Fibroblast of peridontal ligament (primary cell): ENCODE data around the gene C19orf33.

Experiments used
- DNase-seq: peaks from one replicate; pipeline ENCODE4 v3.0.0-alpha.2; 2010; ENCODE audit errors: extremely low read depth

C19orf33 gene

GRCh38 chr19:38280030-38280921 is 23.8 kb upstream of the C19orf33 start:
- no peak for DNase-seq

DNA sequence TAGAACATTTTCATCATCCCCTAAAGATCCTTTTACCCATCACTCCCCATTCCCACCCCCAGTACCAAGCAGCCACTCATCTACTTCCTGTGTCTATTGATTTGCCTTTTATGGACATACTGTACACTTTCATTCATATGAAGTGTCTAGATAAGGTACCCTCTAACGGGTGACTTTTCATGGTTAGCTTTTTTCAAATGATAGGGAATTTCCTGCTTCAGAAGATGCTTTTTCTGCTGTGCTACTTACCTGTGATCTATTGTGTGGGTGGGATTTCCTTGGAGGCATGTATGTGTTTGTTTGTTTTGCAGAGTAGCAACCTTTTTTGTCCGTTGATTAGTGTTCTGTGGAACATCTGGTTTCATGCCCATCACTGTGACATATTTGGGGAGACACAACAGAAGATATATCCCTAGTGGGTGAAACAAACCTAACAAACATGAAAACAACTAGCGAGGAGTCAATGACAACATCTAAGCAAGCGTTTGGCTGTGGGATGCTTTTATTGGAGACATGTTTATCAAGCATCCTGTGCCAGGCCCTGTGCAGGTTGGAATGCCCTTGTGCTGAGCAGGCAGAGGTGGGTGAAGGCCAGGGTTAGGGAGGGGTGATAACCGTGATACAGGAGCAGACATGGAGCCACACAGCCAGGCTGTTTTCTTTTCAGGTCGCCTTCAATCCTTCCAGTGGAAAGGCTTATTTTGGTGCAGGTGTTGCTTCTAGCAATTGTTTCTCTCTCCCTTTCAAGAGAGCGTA is 22.1 kb upstream of the C19orf33 start:
- no peak for DNase-seq

DNA sequence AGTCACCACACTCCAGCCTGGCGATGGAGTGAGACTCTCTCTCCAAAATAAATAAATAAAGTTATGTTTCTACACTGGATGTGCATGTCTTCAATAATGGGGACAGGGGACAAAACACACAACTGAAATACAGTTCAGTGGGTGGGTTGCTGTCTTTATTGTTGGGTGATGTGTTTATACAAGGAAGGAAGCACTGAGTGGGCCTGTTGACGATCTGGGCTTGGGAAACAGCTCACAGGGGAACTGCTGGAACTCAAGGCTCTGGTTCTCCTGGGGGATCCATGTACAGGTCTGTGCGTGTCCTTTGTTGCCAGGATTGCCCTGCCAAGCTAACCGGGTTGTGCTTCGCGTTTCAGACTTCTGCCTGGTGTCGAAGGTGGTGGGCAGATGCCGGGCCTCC is 20.8 kb upstream of the C19orf33 start:
- DNase-seq: no peak

- no peak for DNase-seq
Observed at GRCh38 chr19:38284422-38284821, 19.6 kb upstream of the C19orf33 start.

DNA sequence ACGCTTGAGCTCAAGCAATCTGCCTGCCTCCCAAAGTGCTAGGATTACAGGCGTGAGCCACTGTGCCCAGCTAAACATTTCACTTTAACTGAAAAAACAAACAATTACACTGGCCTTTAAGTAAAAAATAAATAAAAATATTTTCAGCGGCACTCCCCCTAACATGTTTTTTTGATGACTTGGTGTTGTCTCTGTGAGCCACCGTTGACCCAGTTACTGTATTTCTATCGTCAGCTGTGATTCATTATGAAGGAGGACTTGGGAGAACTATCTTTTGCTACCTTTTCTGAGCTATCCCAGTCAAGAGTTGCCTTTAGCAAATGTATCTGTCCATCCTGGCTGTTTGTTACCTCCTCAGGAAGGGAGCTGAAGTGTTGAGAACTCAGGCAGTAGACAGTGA is 18.5 kb upstream of the C19orf33 start:
- peak; percentile 49 for DNase-seq

DNA sequence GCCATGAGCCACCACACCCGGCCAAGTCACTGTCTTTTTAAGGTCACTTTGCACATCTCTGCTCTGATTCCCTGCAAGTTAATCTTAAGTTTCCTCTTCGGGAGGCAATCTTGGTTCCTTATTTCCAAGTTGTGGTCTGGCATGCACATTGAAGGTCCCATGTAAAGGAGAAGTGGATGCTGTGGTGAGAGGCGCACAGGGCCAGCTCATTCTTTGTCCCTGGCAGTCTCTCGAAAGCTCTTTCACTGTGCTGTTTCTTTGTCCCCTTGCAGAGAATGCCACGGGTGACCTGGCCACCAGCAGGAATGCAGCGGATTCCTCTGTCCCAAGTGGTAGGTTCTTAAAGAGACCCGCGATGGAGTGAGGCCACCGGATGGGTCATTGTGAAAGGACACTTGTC is 16.4 kb upstream of the C19orf33 start:
- no peak for DNase-seq

GRCh38 chr19:38288123-38288855 is 15.8 kb upstream of the C19orf33 start:
- no peak for DNase-seq

DNA sequence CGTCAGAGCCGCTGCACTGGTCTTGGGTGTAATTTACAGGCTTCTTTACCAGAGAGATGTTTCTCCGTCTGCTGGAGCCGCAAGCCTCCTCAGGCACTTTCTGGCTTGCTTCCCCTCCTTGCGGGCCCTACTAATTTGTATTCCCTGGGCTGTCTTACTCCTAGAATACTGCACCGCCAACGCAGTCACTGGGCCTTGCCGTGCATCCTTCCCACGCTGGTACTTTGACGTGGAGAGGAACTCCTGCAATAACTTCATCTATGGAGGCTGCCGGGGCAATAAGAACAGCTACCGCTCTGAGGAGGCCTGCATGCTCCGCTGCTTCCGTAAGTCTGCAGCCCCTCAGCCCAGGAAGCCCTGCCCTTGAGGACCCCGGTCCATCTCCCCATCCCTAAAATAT is 14.1 kb upstream of the C19orf33 start:
- DNase-seq: no peak

- DNase-seq: peak; percentile 82
Observed at GRCh38 chr19:38290631-38291147, 13.4 kb upstream of the C19orf33 start.

DNA sequence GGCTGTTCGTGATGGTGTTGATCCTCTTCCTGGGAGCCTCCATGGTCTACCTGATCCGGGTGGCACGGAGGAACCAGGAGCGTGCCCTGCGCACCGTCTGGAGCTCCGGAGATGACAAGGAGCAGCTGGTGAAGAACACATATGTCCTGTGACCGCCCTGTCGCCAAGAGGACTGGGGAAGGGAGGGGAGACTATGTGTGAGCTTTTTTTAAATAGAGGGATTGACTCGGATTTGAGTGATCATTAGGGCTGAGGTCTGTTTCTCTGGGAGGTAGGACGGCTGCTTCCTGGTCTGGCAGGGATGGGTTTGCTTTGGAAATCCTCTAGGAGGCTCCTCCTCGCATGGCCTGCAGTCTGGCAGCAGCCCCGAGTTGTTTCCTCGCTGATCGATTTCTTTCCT is 12.2 kb upstream of the C19orf33 start:
- DNase-seq: no peak

DNA sequence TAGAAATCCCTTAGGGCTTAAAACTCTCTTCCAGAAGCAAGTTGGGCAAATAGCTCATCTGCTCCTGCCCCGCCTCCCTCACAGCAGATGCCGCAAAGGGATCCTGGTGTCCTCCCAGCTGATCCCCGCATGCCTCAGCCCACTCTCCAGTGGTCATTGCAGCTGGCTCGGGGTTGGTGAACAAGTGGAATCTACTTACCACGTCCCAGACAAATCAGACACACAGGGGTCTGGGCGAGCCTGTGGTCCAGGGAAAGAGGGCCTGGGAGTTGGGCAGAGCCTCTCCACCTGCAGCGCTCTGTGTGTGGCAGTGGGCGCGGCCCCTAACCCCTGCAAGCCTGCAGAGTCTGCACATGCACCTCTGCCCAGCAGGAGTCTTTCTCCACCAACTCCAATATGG is 10.8 kb upstream of the C19orf33 start:
- DNase-seq: no peak

DNA sequence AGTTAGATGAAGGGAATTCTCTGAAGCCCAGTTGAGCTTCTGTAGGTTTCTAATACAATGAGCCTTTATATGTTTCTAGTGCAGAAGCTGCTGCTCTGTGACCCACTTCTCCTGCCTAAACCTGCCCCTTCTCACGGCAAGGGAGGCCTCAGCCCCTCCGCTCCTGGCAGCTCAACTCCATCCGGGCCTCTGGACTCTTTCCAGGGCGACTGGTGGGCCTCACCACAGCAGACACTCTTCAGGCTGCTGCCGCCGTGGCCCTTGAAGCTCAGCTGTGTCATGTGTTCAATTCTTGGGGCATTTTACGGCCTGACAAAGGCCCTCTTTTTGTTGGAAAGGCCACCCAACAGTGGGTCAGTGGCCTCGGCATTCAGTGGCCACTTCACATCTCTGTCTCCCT is 10.0 kb upstream of the C19orf33 start:
- no peak for DNase-seq

DNA sequence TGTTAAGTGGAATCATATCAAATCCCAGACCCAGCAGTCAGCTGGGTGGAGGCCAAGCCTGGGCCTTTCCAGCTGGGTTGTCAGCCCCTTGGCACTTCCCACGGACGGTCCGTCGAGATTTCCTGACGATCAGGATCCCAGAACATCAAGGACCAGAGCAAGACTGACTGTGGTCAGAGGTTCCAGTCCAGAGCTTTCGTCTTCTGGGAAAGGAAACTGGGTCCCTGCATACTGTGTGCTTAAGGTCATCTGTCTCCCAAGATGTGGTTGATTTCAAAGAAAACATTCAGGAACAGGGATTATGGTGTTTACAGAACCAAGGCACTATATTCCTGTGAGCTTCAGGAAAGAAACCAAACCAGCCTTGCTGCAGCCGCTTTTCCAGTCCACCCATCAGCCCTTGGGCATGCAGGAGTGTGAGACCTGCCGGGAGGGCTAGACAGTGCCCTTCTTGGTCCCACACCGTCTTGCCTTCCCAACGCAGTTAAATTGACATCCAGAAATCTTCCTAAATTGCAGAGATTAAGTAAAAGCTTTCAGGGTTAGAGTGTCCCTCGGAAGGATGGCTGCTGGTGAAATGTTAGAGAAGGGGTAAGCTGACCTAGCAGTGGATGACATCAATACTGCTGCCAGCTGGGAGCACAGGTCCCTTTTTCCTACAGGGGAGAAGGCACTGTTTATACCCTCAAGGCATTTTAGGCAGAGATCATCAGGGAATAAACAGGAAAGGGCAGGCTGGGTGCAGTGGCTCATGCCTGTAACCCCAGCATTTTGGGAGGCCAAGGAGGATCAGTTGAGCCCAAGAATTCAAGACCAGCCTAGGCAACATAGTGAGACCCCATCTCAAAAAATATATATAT is 5.0 kb upstream of the C19orf33 start:
- peak; percentile 55 for DNase-seq

DNA sequence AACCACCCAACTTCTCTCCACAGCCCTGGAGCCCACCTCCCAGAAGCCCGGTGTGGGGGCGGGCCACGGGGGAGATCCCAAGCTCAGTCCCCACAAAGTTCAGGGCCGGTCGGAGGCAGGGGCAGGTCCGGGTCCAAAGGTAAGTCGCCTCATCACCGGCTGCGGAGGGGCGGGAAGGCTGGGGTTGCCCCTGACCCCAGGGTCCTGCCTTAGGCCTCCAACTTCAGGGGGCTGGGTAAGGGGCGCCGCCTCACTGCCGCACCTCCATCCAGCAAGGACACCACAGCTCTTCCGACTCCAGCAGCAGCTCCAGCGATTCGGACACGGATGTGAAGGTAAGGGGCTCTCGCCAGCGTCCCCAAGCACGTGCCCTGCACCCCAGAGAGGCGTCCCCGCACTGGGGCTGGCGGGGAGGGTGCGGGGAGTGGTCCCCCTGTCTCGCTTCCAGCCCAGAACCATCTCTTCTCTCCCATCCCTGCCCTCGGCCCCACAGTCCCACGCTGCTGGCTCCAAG is 358 bp downstream of the C19orf33 start:
- no peak for DNase-seq

- no peak for DNase-seq
Observed at GRCh38 chr19:38304866-38305429, 897 bp downstream of the C19orf33 start.

DNA sequence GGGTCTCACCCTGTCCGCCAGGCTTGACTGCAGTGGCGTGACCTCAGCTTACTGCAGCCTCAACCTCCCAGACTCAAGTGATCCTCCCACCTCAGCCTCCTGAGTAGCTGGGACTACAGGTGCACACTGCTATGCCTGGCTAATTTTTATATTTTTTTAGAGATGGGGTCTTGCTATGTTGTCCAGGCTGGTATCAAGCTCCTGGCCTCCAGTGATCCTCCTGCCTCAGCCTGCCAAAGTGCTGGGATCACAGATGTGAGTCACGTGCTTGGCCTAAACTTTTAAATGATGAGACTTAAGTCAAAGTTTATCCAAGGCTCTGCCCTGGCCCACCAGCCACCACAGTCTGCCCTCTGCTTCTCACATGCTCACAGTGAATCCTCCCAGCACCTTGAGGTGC is 2.2 kb downstream of the C19orf33 start:
- no peak for DNase-seq

DNA sequence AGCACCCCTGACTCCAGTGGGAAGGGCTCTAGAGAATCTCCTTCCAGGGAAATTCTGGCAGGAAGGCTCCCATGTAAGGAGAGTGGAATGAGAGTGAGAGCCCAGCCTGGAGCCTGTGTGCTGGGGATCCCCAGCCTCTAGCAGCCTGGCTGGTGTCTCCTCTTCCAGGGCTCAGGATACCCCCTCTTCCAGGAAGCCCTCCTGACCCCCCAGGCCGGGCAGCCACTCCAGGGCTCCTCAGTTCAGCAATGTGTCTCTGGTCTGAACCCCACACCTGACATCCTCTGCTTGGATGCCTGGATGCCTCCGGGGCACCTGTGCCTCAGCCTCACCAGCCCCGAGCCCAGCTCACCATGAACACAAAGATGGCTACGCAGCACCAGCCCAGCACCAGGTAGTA is 3.0 kb downstream of the C19orf33 start:
- no peak for DNase-seq

DNA sequence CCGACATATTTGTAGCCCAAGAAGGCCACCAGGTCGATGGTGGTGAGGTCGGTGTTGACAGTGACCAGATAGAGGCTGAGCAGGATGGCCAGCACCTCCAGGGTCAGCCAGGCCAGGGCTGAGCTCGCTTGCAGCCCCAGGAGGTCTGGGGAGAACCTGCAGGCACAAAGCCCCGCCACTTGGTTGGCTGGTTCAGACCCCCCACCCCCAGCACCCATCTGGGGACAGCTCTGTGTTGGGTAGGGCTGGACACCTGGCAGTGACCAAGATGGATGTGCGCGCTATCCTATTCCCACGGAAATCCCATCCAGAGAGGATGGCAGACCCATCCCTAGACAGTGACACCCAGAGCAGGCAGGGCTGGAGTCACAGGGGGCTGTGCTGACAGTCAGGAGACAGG is 3.5 kb downstream of the C19orf33 start:
- DNase-seq: no peak

DNA sequence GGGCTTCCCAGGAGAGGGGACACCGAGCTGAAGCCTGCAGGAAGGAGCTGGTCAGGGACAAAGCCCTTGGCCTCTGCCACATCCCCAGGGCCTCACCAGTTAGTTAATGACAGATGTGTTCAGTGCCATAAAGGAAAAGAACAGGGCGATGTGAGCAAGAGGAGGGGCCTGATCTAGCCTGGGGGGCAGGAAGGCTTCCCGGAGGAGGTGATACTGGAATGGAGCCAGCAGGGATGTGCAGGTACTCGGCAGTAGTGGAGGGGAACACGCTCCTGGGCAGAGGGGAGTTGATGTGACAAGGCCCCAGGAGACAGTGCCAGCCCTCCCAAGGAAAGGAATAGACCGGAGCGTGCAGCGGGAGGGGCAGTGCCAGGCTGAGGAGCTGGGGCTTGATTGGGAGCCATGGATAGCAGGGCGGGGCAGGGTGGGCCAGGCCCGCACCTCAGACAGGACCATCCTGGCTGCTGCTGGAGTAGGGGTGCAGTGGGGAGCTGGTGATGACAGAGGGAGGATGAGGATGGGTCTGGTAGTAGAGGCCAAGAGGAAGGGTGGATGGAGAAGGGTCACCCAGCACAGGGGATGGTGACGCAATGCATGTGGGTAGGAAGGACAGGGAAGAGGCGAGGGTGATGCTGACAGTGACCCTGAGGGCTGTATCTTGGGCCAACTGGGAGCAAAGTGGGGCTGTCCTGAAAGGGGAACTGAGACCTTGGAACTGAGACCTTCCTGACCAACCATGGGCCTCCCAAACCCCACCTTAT is 4.1 kb downstream of the C19orf33 start:
- no peak for DNase-seq
